Activated naive CD4-positive, alpha-beta T cell treated with anti-CD3 and anti-CD28 coated beads, Interleukin-2, amount 50 U/mL, for 72 hours (primary cell): ENCODE measurements around the gene OR1S1. TPM values are rescaled to one million over a fixed set of nuclear protein-coding genes. Genes with fewer than 3 reads are reported as not detected.
"Not testable (repeated sequence)": the region's sequence is repeated elsewhere in the genome, so short reads cannot be mapped to it uniquely, and the experiment has no call there.

Source experiments
- ATAC-seq, 2 donors: fragments of 150-1000 bp; cut with Tn5 transposase; 2 replicates each; pipeline ENCODE4 v1.10.0; 2021; ENCODE audit warnings: mild to moderate bottlenecking in 2 of 2, moderate library complexity in 2 of 2
- DNase-seq, 2 donors: peaks; one replicate each; pipeline ENCODE4 v3.0.0; 2021 to 2022; ENCODE audit warnings: low spot score in 2 of 2
- H3K27ac Mint-ChIP-seq, 2 donors: one replicate each; pipeline ENCODE4 v1.8.0; 2022; ENCODE audit warnings: mild to moderate bottlenecking in 2 of 2, mixed read lengths in 2 of 2
- H3K36me3 Mint-ChIP-seq, 2 donors: one replicate each; pipeline ENCODE4 v1.8.0; 2022; ENCODE audit warnings: mixed read lengths in 2 of 2
- H3K9me3 Mint-ChIP-seq, 2 donors: one replicate each; pipeline ENCODE4 v1.8.0; 2022; ENCODE audit warnings: mixed read lengths in 2 of 2
- total RNA-seq, 2 donors: library from RNA; stranded (reverse); gene quantifications; one replicate each; pipeline ENCODE4 v1.2.3, GENCODE V29; 2022

The OR1S1 gene
- not detected for total RNA-seq

DNA sequence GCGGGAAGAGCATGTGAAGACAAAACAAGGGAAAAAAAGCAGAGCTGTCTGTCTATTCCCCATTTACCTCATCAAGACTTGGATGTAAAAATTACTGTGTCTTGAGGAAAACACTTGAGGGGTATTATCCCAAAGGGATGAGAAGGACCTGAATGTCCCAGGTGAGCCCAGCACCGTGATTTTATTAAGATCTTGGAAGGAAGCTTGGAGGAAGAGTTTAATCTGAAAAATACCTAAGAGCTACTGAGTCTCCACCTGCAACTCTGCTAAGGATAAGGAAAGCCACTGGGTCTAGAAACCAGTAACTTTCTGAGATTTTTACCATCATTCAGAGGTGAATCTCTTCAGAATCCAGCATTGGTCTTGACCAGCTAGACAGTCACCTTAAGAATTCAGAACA lies at the start of gene OR1S1:
Gene OR1S1, plus strand, starts transcription at position 301 of the 400 bp plus-strand sequence.
- not testable (repeated sequence) for H3K36me3 Mint-ChIP-seq, ATAC-seq, H3K9me3 Mint-ChIP-seq, H3K27ac Mint-ChIP-seq, DNase-seq

DNA sequence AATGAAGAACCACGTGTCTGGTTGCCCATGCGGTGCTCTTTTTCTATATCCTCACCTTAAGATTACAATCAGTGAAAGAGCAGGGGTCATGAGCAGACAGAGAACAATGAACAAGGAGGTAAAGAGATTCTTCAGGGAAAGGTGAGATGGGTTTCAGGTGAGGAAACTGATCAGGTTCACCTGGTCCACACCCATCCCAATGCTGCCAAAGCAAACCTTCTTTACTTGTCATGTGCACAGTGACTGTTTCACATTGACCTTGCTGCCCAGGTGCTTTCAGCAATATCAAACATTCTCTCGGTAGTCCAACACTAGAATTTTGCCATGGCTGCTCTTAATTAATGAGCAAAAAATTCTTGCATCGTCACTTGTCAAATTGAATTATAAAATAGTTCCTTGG lies 48.1 kb upstream of the OR1S1 start:
- DNase-seq: no peak
- H3K9me3 Mint-ChIP-seq: no peaks in the 10 kb centered on the region
- ATAC-seq: no peak
- no peaks in the 10 kb centered on the region for H3K36me3 Mint-ChIP-seq
- no peak overlapping the region for H3K27ac Mint-ChIP-seq

- H3K27ac Mint-ChIP-seq: no peak overlapping the region
- no peaks in the 10 kb centered on the region for H3K36me3 Mint-ChIP-seq
- ATAC-seq: no peak
- DNase-seq: no peak
- H3K9me3 Mint-ChIP-seq: peaks cover 0 to 4% of the 10 kb centered on the region in 2 donors
Observed at GRCh38 chr11:58164990-58165389, 47.5 kb upstream of the OR1S1 start.

DNA sequence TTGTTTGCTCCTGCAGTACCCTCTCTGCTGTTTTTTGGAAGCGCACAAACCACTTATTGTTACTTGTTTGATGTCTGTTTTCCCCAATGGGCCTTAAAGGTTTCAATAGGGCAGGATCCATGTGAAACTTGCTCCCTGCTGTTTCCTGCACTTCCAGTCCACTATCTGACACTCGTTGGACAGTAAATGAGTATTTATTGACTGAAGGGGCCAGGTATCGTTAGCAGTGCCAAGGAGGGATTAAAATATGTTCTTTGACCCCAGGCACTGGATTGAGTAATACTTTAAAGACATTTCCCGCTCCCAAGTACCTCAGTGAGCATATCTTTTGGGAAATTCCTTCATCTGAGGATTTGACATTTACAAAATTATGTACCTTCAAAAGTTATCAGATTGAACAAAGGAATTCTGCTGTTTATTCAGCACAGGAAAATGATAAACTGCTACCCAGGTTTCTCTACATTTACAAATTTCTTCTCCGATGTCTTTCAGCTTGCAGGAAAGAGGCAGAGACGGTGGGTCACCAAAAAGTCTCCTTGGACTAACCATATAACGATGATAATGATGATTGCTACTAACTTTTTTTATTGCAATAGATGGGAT lies 46.9 kb upstream of the OR1S1 start:
- Mint-ChIP-seq H3K27ac (no peak overlapping the region), H3K36me3 (no peaks in the 10 kb centered on the region), H3K9me3 (peaks cover 0 to 7% of the 10 kb centered on the region in 2 donors)
- no peak for DNase-seq
- ATAC-seq: no peak

GRCh38 chr11:58177409-58178054 lies 35.0 kb upstream of the OR1S1 start:
- Mint-ChIP-seq H3K36me3 (no peaks in the 10 kb centered on the region), H3K27ac (no peak overlapping the region), H3K9me3 (no peaks in the 10 kb centered on the region)
- ATAC-seq (no peak), DNase-seq (no peak)

GRCh38 chr11:58178444-58178843 lies 34.1 kb upstream of the OR1S1 start:
- no peak overlapping the region for H3K27ac Mint-ChIP-seq
- no peaks in the 10 kb centered on the region for H3K9me3 Mint-ChIP-seq
- no peaks in the 10 kb centered on the region for H3K36me3 Mint-ChIP-seq
- no peak for DNase-seq
- ATAC-seq: no peak

- H3K36me3 Mint-ChIP-seq: no peaks in the 10 kb centered on the region
- DNase-seq (no peak), ATAC-seq (no peak)
- no peak overlapping the region for H3K27ac Mint-ChIP-seq
- H3K9me3 Mint-ChIP-seq: no peaks in the 10 kb centered on the region
Observed at GRCh38 chr11:58179648-58180047, 32.9 kb upstream of the OR1S1 start.

- no peak for ATAC-seq
- Mint-ChIP-seq H3K9me3 (no peaks in the 10 kb centered on the region), H3K27ac (no peak overlapping the region), H3K36me3 (no peaks in the 10 kb centered on the region)
- DNase-seq: no peak
Observed at GRCh38 chr11:58186938-58187337, 25.6 kb upstream of the OR1S1 start.

DNA sequence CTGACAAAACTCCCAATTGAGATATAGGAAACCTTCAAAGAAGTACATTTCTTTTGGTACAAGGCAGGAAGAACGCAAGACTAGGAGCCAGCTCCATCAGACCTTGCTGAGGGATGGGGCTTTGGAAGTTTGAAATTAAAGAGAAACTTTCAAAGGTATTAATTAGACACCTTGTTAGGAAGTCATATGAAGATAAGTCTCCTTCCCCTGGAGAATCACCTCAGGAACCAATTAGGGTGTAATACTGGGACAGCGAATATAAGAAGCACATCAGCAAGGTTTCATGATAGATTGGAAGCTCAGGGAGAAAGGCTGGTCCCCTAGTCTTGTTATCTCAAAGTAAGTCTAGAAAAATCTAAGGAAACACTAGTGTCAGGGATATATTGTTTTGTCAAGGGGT lies 23.8 kb upstream of the OR1S1 start, which contains the start of gene OR9Q2:
Gene OR9Q2, plus strand, starts transcription at position 301 of the 400 bp plus-strand sequence. CDS start 1,421 bp downstream, outside the sequence.
- ATAC-seq: no peak
- Mint-ChIP-seq H3K9me3 (no peaks in the 10 kb centered on the region), H3K27ac (no peak within 1 kb of the TSS), H3K36me3 (no peaks in the 10 kb centered on the region)
- DNase-seq: no peak

- DNase-seq (no peak), ATAC-seq (no peak)
- H3K9me3 Mint-ChIP-seq: no peaks in the 10 kb centered on the region
- no peak overlapping the region for H3K27ac Mint-ChIP-seq
- peaks cover 0 to under 1% of the 10 kb centered on the region in 2 donors for H3K36me3 Mint-ChIP-seq
Observed at GRCh38 chr11:58192229-58192628, 20.3 kb upstream of the OR1S1 start.

GRCh38 chr11:58193391-58193790 lies 19.1 kb upstream of the OR1S1 start:
- DNase-seq (no peak), ATAC-seq (no peak)
- Mint-ChIP-seq H3K27ac (no peak overlapping the region), H3K9me3 (peaks cover 0 to 5% of the 10 kb centered on the region in 2 donors), H3K36me3 (peaks cover 0 to 5% of the 10 kb centered on the region in 2 donors)

- DNase-seq: no peak
- Mint-ChIP-seq H3K9me3 (peaks cover 0 to 5% of the 10 kb centered on the region in 2 donors), H3K36me3 (peaks cover 0 to 5% of the 10 kb centered on the region in 2 donors), H3K27ac (no peak overlapping the region)
- no peak for ATAC-seq
Observed at GRCh38 chr11:58195939-58196338, 16.6 kb upstream of the OR1S1 start.

GRCh38 chr11:58199271-58199670 lies 13.2 kb upstream of the OR1S1 start:
- no peak overlapping the region for H3K27ac Mint-ChIP-seq
- H3K9me3 Mint-ChIP-seq: peaks cover 0 to 11% of the 10 kb centered on the region in 2 donors
- H3K36me3 Mint-ChIP-seq: peaks cover 0 to 5% of the 10 kb centered on the region in 2 donors
- DNase-seq (no peak), ATAC-seq (no peak)

GRCh38 chr11:58204042-58204441 lies 8.5 kb upstream of the OR1S1 start, which contains the start of gene OR1S2:
Gene OR1S2 (minus strand): TSS chr11:58204142. CDS start chr11:58204142, 0 bp downstream.
- Mint-ChIP-seq H3K36me3 (no peaks in the 10 kb centered on the region), H3K9me3 (peaks cover 0 to 6% of the 10 kb centered on the region in 2 donors), H3K27ac (no peak within 1 kb of the TSS)
- DNase-seq (no peak), ATAC-seq (no peak)

GRCh38 chr11:58216476-58216875 lies 4.0 kb downstream of the OR1S1 start:
- Mint-ChIP-seq H3K36me3 (no peaks in the 10 kb centered on the region), H3K9me3 (peaks cover 0 to 8% of the 10 kb centered on the region in 2 donors), H3K27ac (no peak overlapping the region)
- DNase-seq (no peak), ATAC-seq (no peak)

GRCh38 chr11:58222721-58223120 lies 10.2 kb downstream of the OR1S1 start:
- DNase-seq (no peak), ATAC-seq (no peak)
- no peak overlapping the region for H3K27ac Mint-ChIP-seq
- H3K36me3 Mint-ChIP-seq: peaks cover 0 to 1% of the 10 kb centered on the region in 2 donors
- peaks cover under 1% of the 10 kb centered on the region in 2 donors for H3K9me3 Mint-ChIP-seq

- ATAC-seq: no peak
- Mint-ChIP-seq H3K9me3 (peaks cover 4 to 9% of the 10 kb centered on the region in 2 donors), H3K27ac (no peak overlapping the region), H3K36me3 (peaks cover 0 to 5% of the 10 kb centered on the region in 2 donors)
- DNase-seq: no peak
Observed at GRCh38 chr11:58227956-58228615, 15.6 kb downstream of the OR1S1 start.
